NCI-H1092 treated with DMSO at 0.1 percent for 48 hours (cell line): Measurements from ENCODE around the gene HLA-DQB2.

Source experiments
- DNase-seq: peaks from one replicate; lab custom pipeline; 2025; lab: John Stamatoyannopoulos, UW

The HLA-DQB2 gene

GRCh38 chr6:32744776-32745175 lies 18.6 kb downstream of the HLA-DQB2 start:
- DNase-seq = no peak

DNA sequence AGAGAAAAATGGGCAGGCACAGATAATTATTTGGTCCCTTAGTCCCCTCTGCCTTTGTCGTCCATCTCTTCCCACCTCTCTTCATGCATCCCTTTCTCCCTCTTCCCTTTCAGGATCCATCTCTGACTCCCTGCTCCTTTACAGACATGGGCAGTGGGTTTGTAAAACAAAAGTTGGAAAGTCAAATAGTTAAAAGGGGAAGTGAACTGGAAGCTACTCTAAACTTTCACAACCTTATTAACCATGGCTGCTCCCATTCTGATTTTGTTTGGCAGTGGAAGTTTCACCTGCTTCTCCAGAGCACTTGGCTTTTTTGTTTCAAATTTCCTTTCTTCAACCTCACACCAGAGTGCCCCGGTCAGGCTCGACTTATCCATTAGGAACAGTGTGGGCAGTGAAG lies 21.0 kb downstream of the HLA-DQB2 start:
- DNase-seq = no peak

DNA sequence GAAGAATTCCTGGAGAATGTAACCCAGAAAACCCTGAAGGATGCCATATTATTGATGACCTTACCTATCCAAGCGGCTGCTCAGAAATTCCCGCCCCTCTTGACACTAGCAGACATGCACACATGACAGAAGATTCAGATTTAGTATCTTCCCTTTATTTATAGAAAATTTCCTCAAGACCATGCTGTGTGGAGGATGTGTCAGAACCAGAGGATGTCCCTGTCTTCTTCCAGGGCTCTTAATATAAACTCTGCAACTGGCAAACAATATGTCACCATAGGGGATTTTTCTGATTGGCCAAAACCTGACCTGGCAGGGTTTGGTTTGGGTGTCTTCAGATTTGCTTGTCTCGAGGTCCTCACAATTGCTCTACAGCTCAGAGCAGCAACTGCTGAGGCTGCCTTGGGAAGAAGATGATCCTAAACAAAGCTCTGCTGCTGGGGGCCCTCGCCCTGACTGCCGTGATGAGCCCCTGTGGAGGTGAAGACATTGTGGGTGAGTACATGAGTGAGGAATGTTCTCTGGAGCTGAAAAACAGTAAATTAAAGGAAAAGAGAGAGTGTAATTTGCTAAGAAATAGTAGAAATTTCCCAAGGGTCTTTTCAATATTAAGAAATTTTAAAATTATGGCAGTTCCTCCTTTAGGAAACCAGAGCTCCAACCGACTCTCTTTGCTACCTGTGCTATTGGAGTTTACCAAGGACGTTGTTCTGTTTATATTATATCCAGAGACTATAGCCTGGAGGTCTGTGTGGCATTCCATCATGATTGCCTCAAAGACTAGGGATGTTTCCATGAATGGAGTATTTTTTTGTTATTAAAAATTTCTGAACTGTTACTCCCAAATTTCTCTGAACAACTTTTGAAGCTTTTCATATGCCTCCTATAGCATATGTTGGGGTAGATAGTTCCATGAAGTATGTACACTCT lies 22.0 kb downstream of the HLA-DQB2 start, which contains the start of gene HLA-DQA2:
TSS of gene HLA-DQA2 (plus strand) at position 361 of the 930 bp plus-strand sequence. CDS start at position 414, 53 bp downstream.
- no peak for DNase-seq

- no peak for DNase-seq
These were observed 25.2 kb downstream of the HLA-DQB2 start for GRCh38 chr6:32738126-32738525.

DNA sequence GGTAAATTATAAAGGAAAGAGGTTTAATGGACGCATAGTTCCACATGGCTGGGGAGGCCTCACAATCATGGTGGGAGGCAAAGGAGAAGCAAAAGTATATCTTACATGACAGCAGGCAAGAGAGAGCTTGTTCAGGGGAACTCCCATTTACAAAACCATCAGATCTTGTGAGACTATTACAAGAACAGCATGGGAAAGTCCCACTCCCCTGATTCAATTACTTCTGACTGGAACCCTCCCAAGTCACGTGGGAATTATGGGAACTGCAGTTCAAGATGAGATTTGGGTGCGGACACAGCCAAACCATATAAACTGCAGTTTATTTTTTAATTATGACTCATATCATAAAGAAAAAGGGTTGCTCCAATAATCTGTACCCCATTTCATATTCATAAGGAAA lies 44.5 kb downstream of the HLA-DQB2 start:
- DNase-seq = no peak

DNA sequence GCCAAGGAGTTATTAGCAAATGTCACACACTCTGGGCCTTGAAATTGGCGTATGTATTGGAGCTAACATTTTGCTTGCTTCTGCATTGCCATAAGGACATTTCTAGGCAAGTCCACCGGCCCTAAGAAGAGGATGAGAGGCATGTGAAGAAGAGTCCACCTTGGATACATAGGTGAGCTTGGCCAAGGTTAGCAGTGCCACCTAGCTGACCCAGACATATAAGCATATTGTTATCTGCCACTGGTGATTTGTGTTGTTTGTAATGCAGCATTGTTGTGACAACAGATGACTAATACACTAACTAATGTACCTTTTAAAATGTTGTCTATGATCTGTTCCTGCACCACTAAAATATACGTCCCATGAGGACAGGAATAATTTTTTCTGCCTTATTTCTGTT lies 46.9 kb downstream of the HLA-DQB2 start:
- DNase-seq = no peak

- no peak for DNase-seq
These were observed 50.1 kb downstream of the HLA-DQB2 start for GRCh38 chr6:32713241-32713640.

GRCh38 chr6:32709625-32710024 lies 53.7 kb downstream of the HLA-DQB2 start:
- DNase-seq = no peak
